ENCODE measurements around the gene RND1.

RND1 gene

DNA sequence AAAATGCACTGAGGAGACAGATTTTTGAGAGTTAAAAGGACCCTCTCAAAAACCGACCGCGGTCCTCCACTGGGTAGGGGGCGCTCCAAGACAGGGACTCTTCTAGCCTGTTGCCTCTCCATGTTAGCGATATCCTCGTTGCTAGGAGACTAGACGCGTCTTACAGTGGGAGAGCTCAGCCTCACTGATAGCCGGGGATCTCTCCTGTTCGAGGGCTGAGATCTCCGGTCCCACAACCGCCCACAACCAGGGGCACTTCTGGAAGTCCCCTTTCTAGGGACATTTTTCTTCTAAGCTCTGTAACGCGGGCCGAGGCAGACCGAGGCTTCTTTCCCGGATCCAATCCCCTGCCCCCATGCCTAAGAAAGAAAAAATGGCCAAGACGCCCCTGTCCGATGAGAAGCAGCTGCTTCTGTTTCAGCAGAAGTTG, 38.3 kb upstream of the RND1 start:
- no CpG with 5 or more reads among the region's 19 CpGs for WGBS (ENCODE audit: extremely low coverage, insufficient coverage, insufficient read length)
- no peak overlapping the region for H3K27ac ChIP-seq (ENCODE audit: low read depth, low read length)
- peak overlapping the region; percentile 92 for H2AFZ ChIP-seq (ENCODE audit: insufficient read depth, low read length, poor library complexity)
- no peaks in the 10 kb centered on the region for H3K9me3 ChIP-seq (ENCODE audit: insufficient read depth, low read depth, low read length)
- H4K8ac ChIP-seq (ENCODE audit: low read depth, low read length), result peak overlapping the region; percentile 79
- no peak overlapping the region for H2AK5ac ChIP-seq (ENCODE audit: low read length)
- no peak overlapping the region for H2BK5ac ChIP-seq (ENCODE audit: low read depth, low read length, poor library complexity)
- no peak overlapping the region for H3K9ac ChIP-seq (ENCODE audit: low read length)
- H4K91ac ChIP-seq (ENCODE audit: low read depth, low read length), result no peak overlapping the region
- no peak overlapping the region for H4K12ac ChIP-seq (ENCODE audit: low read depth, low read length)
- H2BK12ac ChIP-seq (ENCODE audit: low read length), result no peak overlapping the region
- no peaks in the 10 kb centered on the region for H3K27me3 ChIP-seq (ENCODE audit: insufficient read depth, low read length)
- H3K4ac ChIP-seq (ENCODE audit: low read depth, low read length), result no peak overlapping the region
- no peaks in the 10 kb centered on the region for H3K79me1 ChIP-seq (ENCODE audit: low read length)
- no peaks in the 10 kb centered on the region for H3K36me3 ChIP-seq (ENCODE audit: control insufficient read depth in 1 of 2, insufficient read depth in 2 of 2, low read length in 2 of 2)
- no peak overlapping the region for H2BK120ac ChIP-seq (ENCODE audit: insufficient read depth, low read length, poor library complexity)
- no peaks in the 10 kb centered on the region for H3K79me2 ChIP-seq (ENCODE audit: control insufficient read depth, insufficient read depth, low read length, poor library complexity)
- H3K4me2 ChIP-seq (ENCODE audit: low read length), result peak overlapping the region; percentile 92
- H3K14ac ChIP-seq (ENCODE audit: low read length), result no peak overlapping the region
- DNase-seq, result peak; percentile 78 to 90
- peak overlapping the region; percentile 50 for H3K4me3 ChIP-seq (ENCODE audit: low read depth, low read length)
- H3K18ac ChIP-seq (ENCODE audit: low read length), result no peak overlapping the region
- H3K4me1 ChIP-seq (ENCODE audit: control insufficient read depth in 1 of 2, insufficient read depth in 2 of 2, low read length in 2 of 2), result peaks cover 0 to 2% of the 10 kb centered on the region in 2 experiments
- H3K23ac ChIP-seq (ENCODE audit: low read length), result no peak overlapping the region

DNA sequence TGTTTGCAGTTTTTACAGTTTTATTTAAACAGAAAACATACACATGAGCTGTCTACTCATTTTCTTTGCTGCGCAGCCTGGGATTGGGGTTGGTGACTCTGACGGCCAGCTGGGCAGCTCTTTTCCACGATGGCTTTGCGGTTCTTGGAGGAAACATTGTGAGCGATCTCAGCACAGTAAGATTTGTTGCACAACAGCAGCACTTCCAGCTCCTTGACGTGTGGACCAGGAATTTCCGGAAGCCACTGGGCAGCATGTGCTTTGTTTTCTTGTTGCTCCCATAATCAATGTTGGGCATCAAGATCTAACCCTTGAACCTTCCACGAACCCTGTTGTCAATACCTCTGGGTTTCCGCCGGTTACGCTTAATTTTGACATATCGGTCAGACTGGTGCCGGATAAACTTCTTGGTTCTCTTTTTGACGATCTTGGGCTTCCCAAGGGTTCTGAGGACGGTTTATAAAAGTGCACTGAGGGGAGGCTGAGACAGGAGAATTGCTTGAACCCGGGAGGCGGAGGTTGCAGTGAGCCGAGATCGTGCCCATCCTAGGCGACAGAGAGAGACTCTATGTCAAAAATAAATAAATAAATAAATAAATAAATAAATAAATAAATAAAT, 37.8 kb upstream of the RND1 start:
- no CpG with 5 or more reads among the region's 20 CpGs for WGBS (ENCODE audit: extremely low coverage, insufficient coverage, insufficient read length)
- H3K36me3 ChIP-seq (ENCODE audit: control insufficient read depth in 1 of 2, insufficient read depth in 2 of 2, low read length in 2 of 2), result no peaks in the 10 kb centered on the region
- peak; percentile 77 to 86 for DNase-seq

DNA sequence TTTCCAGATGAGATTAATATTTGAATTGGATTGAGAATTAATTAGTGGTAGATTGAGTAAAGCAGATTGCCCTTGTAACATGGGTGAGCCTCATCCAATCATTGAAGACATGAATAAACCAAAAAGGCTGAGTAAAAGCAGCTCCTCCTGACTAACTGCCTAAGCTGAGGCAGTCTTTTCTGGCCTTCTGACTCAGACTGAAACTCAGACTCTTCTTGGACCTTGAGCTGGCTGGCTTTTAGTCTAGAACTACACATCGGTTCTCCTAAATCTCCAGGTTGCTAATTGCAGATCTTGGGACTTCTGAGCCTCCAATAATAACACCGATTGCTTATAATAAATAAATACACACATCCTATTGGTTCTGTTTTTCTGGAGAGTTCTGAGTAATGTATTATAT, 35.6 kb upstream of the RND1 start:
- Histone ChIP-seq H3K9ac (ENCODE audit: low read length) (no peak overlapping the region), H2BK120ac (ENCODE audit: insufficient read depth, low read length, poor library complexity) (no peak overlapping the region), H4K12ac (ENCODE audit: low read depth, low read length) (no peak overlapping the region), H4K8ac (ENCODE audit: low read depth, low read length) (no peak overlapping the region), H3K79me2 (ENCODE audit: control insufficient read depth, insufficient read depth, low read length, poor library complexity) (no peaks in the 10 kb centered on the region), H3K23ac (ENCODE audit: low read length) (no peak overlapping the region), H2BK12ac (ENCODE audit: low read length) (no peak overlapping the region), H3K4me2 (ENCODE audit: low read length) (no peak overlapping the region), H3K18ac (ENCODE audit: low read length) (no peak overlapping the region), H2AFZ (ENCODE audit: insufficient read depth, low read length, poor library complexity) (no peak overlapping the region), H2BK5ac (ENCODE audit: low read depth, low read length, poor library complexity) (no peak overlapping the region), H3K9me3 (ENCODE audit: insufficient read depth, low read depth, low read length) (no peaks in the 10 kb centered on the region), H3K36me3 (ENCODE audit: control insufficient read depth in 1 of 2, insufficient read depth in 2 of 2, low read length in 2 of 2) (no peaks in the 10 kb centered on the region), H4K91ac (ENCODE audit: low read depth, low read length) (no peak overlapping the region), H3K4me3 (ENCODE audit: low read depth, low read length) (no peak overlapping the region), H3K27ac (ENCODE audit: low read depth, low read length) (no peak overlapping the region), H3K4me1 (ENCODE audit: control insufficient read depth in 1 of 2, insufficient read depth in 2 of 2, low read length in 2 of 2) (peaks cover 0 to 2% of the 10 kb centered on the region in 2 experiments), H3K27me3 (ENCODE audit: insufficient read depth, low read length) (no peaks in the 10 kb centered on the region), H3K79me1 (ENCODE audit: low read length) (no peaks in the 10 kb centered on the region), H2AK5ac (ENCODE audit: low read length) (no peak overlapping the region), H3K14ac (ENCODE audit: low read length) (no peak overlapping the region), H3K4ac (ENCODE audit: low read depth, low read length) (no peak overlapping the region)
- no peak for DNase-seq
- no CpG with 5 or more reads among the region's 2 CpGs for WGBS (ENCODE audit: extremely low coverage, insufficient coverage, insufficient read length)

More for the DNA sequence above, 37.8 kb upstream of the RND1 start:
- H3K4ac ChIP-seq (ENCODE audit: low read depth, low read length), result no peak overlapping the region
- H2BK120ac ChIP-seq (ENCODE audit: insufficient read depth, low read length, poor library complexity), result no peak overlapping the region
- H3K18ac ChIP-seq (ENCODE audit: low read length), result no peak overlapping the region
- H3K9me3 ChIP-seq (ENCODE audit: insufficient read depth, low read depth, low read length), result no peaks in the 10 kb centered on the region
- no peak overlapping the region for H3K9ac ChIP-seq (ENCODE audit: low read length)
- no peaks in the 10 kb centered on the region for H3K79me1 ChIP-seq (ENCODE audit: low read length)
- peak overlapping the region; percentile 42 for H4K8ac ChIP-seq (ENCODE audit: low read depth, low read length)
- H3K14ac ChIP-seq (ENCODE audit: low read length), result no peak overlapping the region
- H3K27ac ChIP-seq (ENCODE audit: low read depth, low read length), result no peak overlapping the region
- no peaks in the 10 kb centered on the region for H3K79me2 ChIP-seq (ENCODE audit: control insufficient read depth, insufficient read depth, low read length, poor library complexity)
- H3K27me3 ChIP-seq (ENCODE audit: insufficient read depth, low read length), result no peaks in the 10 kb centered on the region
- H4K91ac ChIP-seq (ENCODE audit: low read depth, low read length), result no peak overlapping the region
- no peak overlapping the region for H2AFZ ChIP-seq (ENCODE audit: insufficient read depth, low read length, poor library complexity)
- no peak overlapping the region for H2BK12ac ChIP-seq (ENCODE audit: low read length)
- no peak overlapping the region for H3K23ac ChIP-seq (ENCODE audit: low read length)
- H2BK5ac ChIP-seq (ENCODE audit: low read depth, low read length, poor library complexity), result no peak overlapping the region
- H2AK5ac ChIP-seq (ENCODE audit: low read length), result no peak overlapping the region
- H3K4me2 ChIP-seq (ENCODE audit: low read length), result no peak overlapping the region
- H4K12ac ChIP-seq (ENCODE audit: low read depth, low read length), result peak overlapping the region; percentile 26
- H3K4me1 ChIP-seq (ENCODE audit: control insufficient read depth in 1 of 2, insufficient read depth in 2 of 2, low read length in 2 of 2), result peaks cover 0 to 2% of the 10 kb centered on the region in 2 experiments
- no peak overlapping the region for H3K4me3 ChIP-seq (ENCODE audit: low read depth, low read length)

DNA sequence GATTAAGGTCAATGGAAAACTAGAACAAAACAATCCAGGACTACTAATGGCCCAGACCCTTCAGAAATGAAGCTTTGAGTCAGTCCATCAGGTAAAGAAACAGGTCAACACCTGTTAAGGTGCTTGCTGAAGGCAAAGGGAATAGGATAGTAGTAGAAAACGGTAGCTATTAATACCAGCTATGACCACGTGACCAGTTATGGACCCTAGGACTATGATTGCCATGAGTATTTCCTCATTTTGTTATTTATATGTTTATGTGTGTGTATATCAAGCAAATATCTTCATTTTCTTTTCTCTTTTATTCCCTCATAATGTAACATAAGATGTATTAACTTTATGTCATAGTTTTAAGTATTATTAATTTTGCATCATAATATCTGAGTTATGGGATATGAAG, 34.0 kb upstream of the RND1 start:
- H3K4ac ChIP-seq (ENCODE audit: low read depth, low read length), result no peak overlapping the region
- no peaks in the 10 kb centered on the region for H3K36me3 ChIP-seq (ENCODE audit: control insufficient read depth in 1 of 2, insufficient read depth in 2 of 2, low read length in 2 of 2)

More for the DNA sequence above, 34.0 kb upstream of the RND1 start:
- Histone ChIP-seq H3K4me2 (ENCODE audit: low read length) (no peak overlapping the region), H3K79me2 (ENCODE audit: control insufficient read depth, insufficient read depth, low read length, poor library complexity) (no peaks in the 10 kb centered on the region), H2BK5ac (ENCODE audit: low read depth, low read length, poor library complexity) (no peak overlapping the region), H2AK5ac (ENCODE audit: low read length) (no peak overlapping the region), H3K14ac (ENCODE audit: low read length) (no peak overlapping the region), H3K79me1 (ENCODE audit: low read length) (no peaks in the 10 kb centered on the region), H3K27me3 (ENCODE audit: insufficient read depth, low read length) (no peaks in the 10 kb centered on the region), H2AFZ (ENCODE audit: insufficient read depth, low read length, poor library complexity) (no peak overlapping the region), H2BK12ac (ENCODE audit: low read length) (no peak overlapping the region), H3K18ac (ENCODE audit: low read length) (no peak overlapping the region), H2BK120ac (ENCODE audit: insufficient read depth, low read length, poor library complexity) (no peak overlapping the region), H4K8ac (ENCODE audit: low read depth, low read length) (no peak overlapping the region), H3K23ac (ENCODE audit: low read length) (no peak overlapping the region), H3K9me3 (ENCODE audit: insufficient read depth, low read depth, low read length) (no peaks in the 10 kb centered on the region), H3K4me3 (ENCODE audit: low read depth, low read length) (no peak overlapping the region), H3K4me1 (ENCODE audit: control insufficient read depth in 1 of 2, insufficient read depth in 2 of 2, low read length in 2 of 2) (peaks cover 0 to 2% of the 10 kb centered on the region in 2 experiments), H4K91ac (ENCODE audit: low read depth, low read length) (no peak overlapping the region), H3K9ac (ENCODE audit: low read length) (no peak overlapping the region), H4K12ac (ENCODE audit: low read depth, low read length) (no peak overlapping the region), H3K27ac (ENCODE audit: low read depth, low read length) (no peak overlapping the region)
- no peak for DNase-seq
- whole genome bisulfite sequencing (ENCODE audit: extremely low coverage, insufficient coverage, insufficient read length), result no CpG with 5 or more reads among the region's 2 CpGs
